Neuronal stem cell (in vitro differentiated cells): ENCODE data around the gene CCDC91.

Experiments used
- DNase-seq: peaks from one replicate; pipeline ENCODE4 v3.0.0-alpha.2; 2013; ENCODE audit warnings: low spot score
- H2AFZ ChIP-seq: one replicate; pipeline ENCODE4 v1.6.1; 2013; ENCODE audit warnings: mild to moderate bottlenecking, low read length, inconsistent platforms
- H2AK5ac ChIP-seq: 2 replicates; pipeline ENCODE4 v1.6.1; 2013; ENCODE audit warnings: low read depth, mild to moderate bottlenecking, inconsistent platforms, low read length, moderate library complexity, mixed read lengths
- H2BK120ac ChIP-seq: 2 replicates; pipeline ENCODE4 v1.6.1; 2013; ENCODE audit warnings: low read depth, mild to moderate bottlenecking, inconsistent platforms, low read length, moderate library complexity, mixed read lengths
- H2BK12ac ChIP-seq: one replicate; pipeline ENCODE4 v1.6.1; 2013; ENCODE audit warnings: low read length, inconsistent platforms
- H2BK15ac ChIP-seq: 2 replicates; pipeline ENCODE4 v1.6.1; 2013; ENCODE audit warnings: mild to moderate bottlenecking, low read length, inconsistent platforms, mixed read lengths
- H2BK5ac ChIP-seq: one replicate; pipeline ENCODE4 v1.6.1; 2013; ENCODE audit warnings: inconsistent platforms, mild to moderate bottlenecking, low read length, moderate library complexity
- H3K14ac ChIP-seq: one replicate; pipeline ENCODE4 v1.6.1; 2013; ENCODE audit warnings: low read length, inconsistent platforms
- H3K18ac ChIP-seq: 2 replicates; pipeline ENCODE4 v1.6.1; 2013; ENCODE audit warnings: low read length, inconsistent platforms
- H3K23ac ChIP-seq: 2 replicates; pipeline ENCODE4 v1.6.1; 2013; ENCODE audit warnings: low read depth, mild to moderate bottlenecking, mixed read lengths, low read length, inconsistent platforms; ENCODE audit not compliant: poor library complexity
- H3K27ac ChIP-seq: replicated peaks from 3 replicates; pipeline ENCODE4 v1.5.1; 2013; ENCODE audit warnings: low read length, inconsistent platforms
- H3K27me3 ChIP-seq, 3 experiments: 2 replicates each; pipeline ENCODE4 v1.6.1; 2013; ENCODE audit warnings: low read length in 3 of 3, mild to moderate bottlenecking in 2 of 3, inconsistent platforms in 1 of 3, low read depth in 1 of 3, mixed read lengths in 1 of 3, moderate library complexity in 1 of 3; ENCODE audit not compliant: control insufficient read depth in 3 of 3, insufficient read depth in 3 of 3
- H3K36me3 ChIP-seq, 2 donors: replicated peaks in 1 of 2; 2 replicates each; pipeline ENCODE4 v1.6.1; 2013; ENCODE audit warnings: low read length in 2 of 2; ENCODE audit not compliant: control insufficient read depth in 2 of 2, insufficient read depth in 2 of 2
- H3K4ac ChIP-seq: 2 replicates; pipeline ENCODE4 v1.6.1; 2013; ENCODE audit warnings: inconsistent platforms, mild to moderate bottlenecking, low read length, moderate library complexity
- H3K4me1 ChIP-seq, 2 donors: 1 replicate in 1 of 2; 2 replicates in 1 of 2; pipeline ENCODE4 v1.6.1; 2013; ENCODE audit warnings: low read length in 2 of 2, low read depth in 1 of 2; ENCODE audit not compliant: control insufficient read depth in 2 of 2, insufficient read depth in 1 of 2
- H3K4me2 ChIP-seq: one replicate; pipeline ENCODE4 v1.6.1; 2013; ENCODE audit warnings: mild to moderate bottlenecking, low read length, inconsistent platforms; ENCODE audit not compliant: insufficient read depth, poor library complexity, severe bottlenecking
- H3K4me3 ChIP-seq, 2 donors: 2 replicates each; pipeline ENCODE4 v1.5.1; 2013; ENCODE audit warnings: low read length in 2 of 2, mild to moderate bottlenecking in 2 of 2, inconsistent platforms in 1 of 2, moderate library complexity in 1 of 2
- H3K79me1 ChIP-seq: one replicate; pipeline ENCODE4 v1.6.1; 2013; ENCODE audit warnings: low read depth, mild to moderate bottlenecking, inconsistent platforms, low read length, moderate library complexity
- H3K9ac ChIP-seq: one replicate; pipeline ENCODE4 v1.6.1; 2013; ENCODE audit warnings: mild to moderate bottlenecking, low read depth, low read length, inconsistent platforms; ENCODE audit not compliant: poor library complexity
- H3K9me3 ChIP-seq, 2 donors: replicated peaks in 1 of 2; 2 replicates each; pipeline versions ENCODE3 to v1.6.1; 2013; ENCODE audit warnings: low read length in 2 of 2, mild to moderate bottlenecking in 2 of 2, inconsistent platforms in 1 of 2, low read depth in 1 of 2, mixed read lengths in 1 of 2, moderate library complexity in 1 of 2; ENCODE audit not compliant: control insufficient read depth in 2 of 2, insufficient read depth in 1 of 2
- H4K8ac ChIP-seq: one replicate; pipeline ENCODE4 v1.6.1; 2013; ENCODE audit warnings: low read depth, mild to moderate bottlenecking, inconsistent platforms, low read length, moderate library complexity
- H4K91ac ChIP-seq: one replicate; pipeline ENCODE4 v1.6.1; 2013; ENCODE audit warnings: low read length, low read depth, mild to moderate bottlenecking, inconsistent platforms; ENCODE audit not compliant: poor library complexity
- WGBS, 2 donors: extraction: QIAGEN DNeasy Blood & Tissue Kit; methylation state at CpG; one replicate each; pipeline ENCODE4 v1.1.7; 2013; ENCODE audit warnings: missing lambda C conversion rate in 2 of 2, mixed read lengths in 1 of 2; ENCODE audit not compliant: insufficient read length in 2 of 2, insufficient replicate concordance in 1 of 2; ENCODE audit errors: extremely low coverage in 2 of 2; 5-methylcytosine and 5-hydroxymethylcytosine counted together

The CCDC91 gene

DNA sequence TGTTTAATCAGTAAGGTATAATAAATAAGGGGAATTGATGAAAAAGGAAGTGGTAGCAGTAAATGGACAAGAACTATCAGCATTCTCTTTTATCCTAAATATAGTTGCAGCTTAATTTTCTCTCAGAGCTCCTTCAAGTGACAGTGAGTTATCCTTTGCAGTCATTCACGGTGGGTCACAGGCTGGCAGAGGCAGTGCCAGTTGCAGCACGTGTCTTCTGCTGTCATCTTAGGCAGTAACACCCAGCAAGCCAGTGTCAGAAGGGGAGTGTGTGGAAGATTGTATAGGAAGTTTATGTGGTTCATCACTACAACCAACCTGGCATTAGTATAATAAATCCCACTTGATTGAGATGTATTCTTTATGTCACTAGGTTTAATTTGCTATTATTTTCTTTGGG is 170.0 kb downstream of the CCDC91 start:
- Histone ChIP-seq H2AFZ (no peak overlapping the region), H3K9me3 (no peaks in the 10 kb centered on the region), H2BK12ac (no peak overlapping the region), H3K4ac (no peak overlapping the region), H2AK5ac (no peak overlapping the region), H2BK15ac (no peak overlapping the region), H3K23ac (no peak overlapping the region), H4K91ac (no peak overlapping the region), H4K8ac (no peak overlapping the region), H3K4me1 (no peaks in the 10 kb centered on the region), H3K36me3 (no peaks in the 10 kb centered on the region), H3K18ac (no peak overlapping the region), H2BK5ac (no peak overlapping the region), H3K9ac (no peak overlapping the region), H2BK120ac (no peak overlapping the region), H3K79me1 (no peaks in the 10 kb centered on the region), H3K4me2 (no peak overlapping the region), H3K27ac (no peak overlapping the region), H3K4me3 (no peak overlapping the region), H3K14ac (no peak overlapping the region), H3K27me3 (no peaks in the 10 kb centered on the region)
- no peak for DNase-seq
- no CpG with 5 or more reads among the region's 2 CpGs for WGBS, 2 donors

- WGBS, 2 donors, result no CpG with 5 or more reads among the region's 1 CpG
- Histone ChIP-seq H3K9me3 (peaks cover 18 to 34% of the 10 kb centered on the region in 2 donors), H3K27me3 (peaks cover 0 to 2% (median 0%) of the 10 kb centered on the region in 3 experiments), H3K79me1 (peaks cover 2% of the 10 kb centered on the region), H3K4me2 (no peak overlapping the region), H3K4me3 (no peak overlapping the region), H3K4ac (no peak overlapping the region), H2AK5ac (no peak overlapping the region), H2BK12ac (no peak overlapping the region), H2BK5ac (no peak overlapping the region), H2AFZ (no peak overlapping the region), H3K36me3 (peaks cover 0 to 8% of the 10 kb centered on the region in 2 donors), H2BK120ac (no peak overlapping the region), H2BK15ac (no peak overlapping the region), H3K9ac (no peak overlapping the region), H4K8ac (no peak overlapping the region), H4K91ac (no peak overlapping the region), H3K18ac (no peak overlapping the region), H3K27ac (no peak overlapping the region), H3K4me1 (no peaks in the 10 kb centered on the region), H3K14ac (no peak overlapping the region), H3K23ac (no peak overlapping the region)
- no peak for DNase-seq
Measured at GRCh38 chr12:28367326-28367725, 177.1 kb downstream of the CCDC91 start.

GRCh38 chr12:28367993-28368392 is 177.7 kb downstream of the CCDC91 start:
- Histone ChIP-seq H3K36me3 (peaks cover 0 to 8% of the 10 kb centered on the region in 2 donors), H3K23ac (no peak overlapping the region), H2BK15ac (no peak overlapping the region), H3K4me1 (no peaks in the 10 kb centered on the region), H2AK5ac (no peak overlapping the region), H4K8ac (no peak overlapping the region), H3K9ac (no peak overlapping the region), H3K4me3 (no peak overlapping the region), H3K27ac (no peak overlapping the region), H2BK120ac (no peak overlapping the region), H3K4ac (no peak overlapping the region), H3K27me3 (peaks cover 0 to 2% (median 0%) of the 10 kb centered on the region in 3 experiments), H3K9me3 (peaks cover 18 to 34% of the 10 kb centered on the region in 2 donors), H3K18ac (no peak overlapping the region), H3K79me1 (peaks cover 2% of the 10 kb centered on the region), H3K4me2 (no peak overlapping the region), H3K14ac (no peak overlapping the region), H2BK5ac (no peak overlapping the region), H2AFZ (no peak overlapping the region), H2BK12ac (no peak overlapping the region), H4K91ac (no peak overlapping the region)
- no CpG with 5 or more reads among the region's 2 CpGs for WGBS, 2 donors
- no peak for DNase-seq

DNA sequence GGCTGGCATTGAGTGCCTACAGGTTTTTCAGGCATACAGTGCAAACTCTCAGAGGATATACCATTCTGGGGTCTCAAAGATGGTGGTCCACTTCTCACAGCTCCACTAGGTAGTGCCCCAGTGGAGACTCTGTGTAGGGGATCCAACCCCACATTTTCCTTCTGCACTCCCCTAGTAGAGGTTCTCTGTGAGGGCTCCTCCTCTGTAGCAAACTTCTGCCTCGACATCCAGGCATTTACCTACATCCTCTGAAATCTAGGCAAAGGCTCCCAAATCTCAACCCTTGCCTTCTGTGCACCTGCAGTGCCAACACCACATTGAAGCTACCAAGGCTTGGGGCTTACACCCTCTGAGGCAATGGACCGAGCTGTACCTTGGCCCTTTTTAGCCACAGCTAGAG is 179.2 kb downstream of the CCDC91 start:
- no peak overlapping the region for H3K4me3 ChIP-seq
- H3K79me1 ChIP-seq, result peaks cover 2% of the 10 kb centered on the region
- no peak overlapping the region for H4K8ac ChIP-seq
- H3K9me3 ChIP-seq, result peaks cover 18 to 34% of the 10 kb centered on the region in 2 donors
- H2AK5ac ChIP-seq, result no peak overlapping the region
- H3K4me1 ChIP-seq, result no peaks in the 10 kb centered on the region
- peak overlapping the region; percentile 56 for H3K14ac ChIP-seq
- H2AFZ ChIP-seq, result no peak overlapping the region
- no peak overlapping the region for H2BK15ac ChIP-seq
- no peak for DNase-seq
- no peak overlapping the region for H2BK120ac ChIP-seq
- H3K4ac ChIP-seq, result no peak overlapping the region
- no peak overlapping the region for H3K18ac ChIP-seq
- no CpG with 5 or more reads among the region's 2 CpGs for WGBS, 2 donors
- H2BK5ac ChIP-seq, result no peak overlapping the region
- H3K4me2 ChIP-seq, result no peak overlapping the region
- no peak overlapping the region for H3K27ac ChIP-seq
- H4K91ac ChIP-seq, result no peak overlapping the region
- peaks cover 0 to 8% of the 10 kb centered on the region in 2 donors for H3K36me3 ChIP-seq
- H2BK12ac ChIP-seq, result peak overlapping the region; percentile 22
- no peak overlapping the region for H3K9ac ChIP-seq
- H3K23ac ChIP-seq, result no peak overlapping the region
- peaks cover 0 to 2% (median 0%) of the 10 kb centered on the region in 3 experiments for H3K27me3 ChIP-seq
